ENCODE data around the gene PIK3R5.
"Not testable (repeated sequence)": the region's sequence is repeated elsewhere in the genome, so short reads cannot be mapped to it uniquely, and the experiment has no call there.

PIK3R5 gene

GRCh38 chr17:8872705-8873435 lies 92.6 kb downstream of the PIK3R5 start:
- no peak for FAIRE-seq

DNA sequence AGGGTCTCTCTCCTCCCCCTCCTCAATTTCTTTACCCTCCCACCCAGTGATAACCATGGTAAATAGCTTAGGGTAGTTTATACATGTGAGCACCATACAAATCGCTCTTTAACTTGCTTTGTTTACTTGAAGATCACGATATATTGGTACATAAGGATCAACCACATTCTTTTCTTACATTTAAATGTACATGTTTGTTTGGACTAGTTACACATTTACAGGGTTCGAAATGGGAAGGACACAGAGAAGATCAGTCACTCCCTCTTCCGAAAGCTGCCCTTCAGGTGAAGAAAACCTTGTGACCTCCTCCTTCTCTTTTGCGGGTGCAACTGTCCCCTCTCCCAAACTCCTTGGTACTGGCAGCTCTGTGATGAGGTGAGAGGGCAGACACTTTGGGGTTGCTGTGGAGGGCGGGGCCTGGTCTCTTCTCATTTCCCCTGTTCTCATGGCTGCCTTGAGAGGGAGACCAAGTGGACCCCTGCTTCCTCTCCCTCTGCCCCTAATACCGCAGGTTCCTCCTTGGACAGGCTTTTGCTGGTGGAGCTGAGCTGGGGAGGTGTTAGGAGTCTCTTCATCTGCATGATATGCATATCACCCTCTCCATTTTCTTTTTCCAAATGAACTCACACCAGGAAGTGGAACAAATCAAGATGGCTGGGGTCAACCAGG lies 93.3 kb downstream of the PIK3R5 start:
- FAIRE-seq = no peak

GRCh38 chr17:8871081-8871581 lies 94.4 kb downstream of the PIK3R5 start:
- FAIRE-seq = no peak

DNA sequence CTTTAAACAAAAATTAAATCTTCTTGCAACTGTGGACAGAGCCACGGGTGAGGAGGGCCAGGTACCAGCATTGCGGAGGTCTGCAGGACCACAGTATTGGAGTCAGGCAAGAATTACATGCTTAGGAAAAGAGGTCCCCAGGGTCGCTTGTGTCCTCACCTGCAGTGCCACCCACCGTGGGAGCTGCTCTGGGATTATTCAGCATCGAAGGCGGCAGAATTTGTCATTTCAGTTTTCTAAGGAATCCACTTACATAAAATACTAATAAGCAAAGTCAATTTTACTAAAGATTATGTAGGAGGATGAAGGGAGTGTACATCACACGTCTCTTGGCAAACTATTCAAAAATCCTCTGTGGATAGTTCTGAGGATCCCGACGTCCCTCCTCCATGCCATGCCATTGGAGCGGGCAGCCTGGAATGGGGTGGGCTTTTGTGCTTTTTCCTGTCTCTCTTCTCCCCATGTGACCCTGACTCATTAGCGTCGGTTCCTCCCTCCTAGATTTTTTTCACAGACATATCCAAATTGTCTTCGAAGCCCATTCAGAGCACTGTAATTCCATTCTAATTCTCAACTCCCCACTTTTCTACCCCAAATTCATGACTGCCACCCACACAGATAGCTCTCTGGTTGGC lies 95.0 kb downstream of the PIK3R5 start:
- FAIRE-seq = no peak

DNA sequence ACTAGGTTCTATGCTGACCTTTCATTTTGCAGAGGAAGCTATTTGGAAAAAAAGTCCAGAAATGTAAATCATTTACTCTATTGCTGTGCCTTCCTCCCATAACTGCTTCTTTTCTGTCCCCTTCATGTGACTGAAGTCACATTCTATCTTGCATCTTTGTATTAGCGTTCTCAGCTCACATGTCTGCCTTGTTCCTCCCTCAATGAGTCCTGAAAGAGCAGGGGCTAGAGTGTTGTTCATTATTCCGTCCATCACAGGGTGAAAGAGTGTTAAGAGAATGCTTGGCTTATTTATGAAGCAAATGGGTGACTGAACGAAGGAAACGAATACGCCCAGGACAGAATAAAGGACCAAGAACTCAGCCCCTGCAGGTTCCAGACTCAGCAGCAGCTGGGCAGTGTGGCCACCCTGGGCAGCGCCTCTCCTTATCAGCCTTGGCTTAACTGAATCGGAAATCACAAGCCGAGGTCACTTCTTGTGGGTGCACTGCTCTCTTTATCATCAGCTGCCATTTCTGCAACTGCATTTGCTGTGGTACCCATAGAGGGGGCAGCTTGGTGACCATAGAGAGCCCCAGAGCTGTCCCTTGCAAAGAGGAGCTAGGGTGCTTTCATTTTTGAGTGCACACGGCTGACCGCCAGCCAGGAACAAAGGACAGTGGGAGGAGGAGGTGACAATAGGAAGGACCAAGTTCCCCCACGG lies 96.2 kb downstream of the PIK3R5 start:
- no peak for FAIRE-seq

DNA sequence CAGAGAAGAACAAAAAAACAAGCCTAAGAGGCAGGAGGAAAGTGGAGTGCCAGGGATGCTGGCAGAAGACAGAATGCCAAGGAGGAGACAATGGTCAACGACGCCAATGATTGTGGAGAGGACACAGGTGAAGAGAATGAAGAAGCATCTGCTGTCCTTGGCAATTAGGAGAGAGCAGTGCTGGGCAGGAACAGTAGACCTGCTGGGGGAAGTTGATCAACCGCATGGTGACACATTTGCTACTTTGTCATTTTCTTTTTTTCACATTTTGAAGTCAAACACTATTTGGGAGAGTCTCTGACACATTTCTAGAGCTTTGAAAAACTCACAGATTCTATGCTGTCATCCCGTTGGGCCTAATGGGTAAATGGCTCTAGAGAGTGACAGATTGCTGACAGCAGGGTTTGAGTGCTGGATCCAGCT lies 97.0 kb downstream of the PIK3R5 start:
- no peak for FAIRE-seq

DNA sequence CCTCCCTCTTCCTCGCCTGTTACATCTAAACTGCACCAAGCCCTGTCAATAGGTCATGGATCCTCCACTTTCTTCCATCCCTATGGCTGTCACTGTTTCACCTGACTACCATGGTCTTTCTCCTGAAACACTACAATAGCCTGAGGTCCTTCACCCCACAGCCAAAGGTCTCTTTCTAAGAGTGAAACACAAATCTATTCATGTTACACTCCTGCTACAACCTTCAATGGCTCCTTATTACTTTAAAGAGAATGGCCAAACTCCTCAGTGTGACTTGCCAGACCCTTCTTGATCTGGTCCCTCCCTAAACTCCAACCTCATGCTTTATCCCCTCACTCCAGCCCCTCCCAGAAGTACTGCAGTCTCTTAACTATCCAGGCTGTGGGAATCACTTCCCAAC lies 97.4 kb downstream of the PIK3R5 start:
- no peak for FAIRE-seq

DNA sequence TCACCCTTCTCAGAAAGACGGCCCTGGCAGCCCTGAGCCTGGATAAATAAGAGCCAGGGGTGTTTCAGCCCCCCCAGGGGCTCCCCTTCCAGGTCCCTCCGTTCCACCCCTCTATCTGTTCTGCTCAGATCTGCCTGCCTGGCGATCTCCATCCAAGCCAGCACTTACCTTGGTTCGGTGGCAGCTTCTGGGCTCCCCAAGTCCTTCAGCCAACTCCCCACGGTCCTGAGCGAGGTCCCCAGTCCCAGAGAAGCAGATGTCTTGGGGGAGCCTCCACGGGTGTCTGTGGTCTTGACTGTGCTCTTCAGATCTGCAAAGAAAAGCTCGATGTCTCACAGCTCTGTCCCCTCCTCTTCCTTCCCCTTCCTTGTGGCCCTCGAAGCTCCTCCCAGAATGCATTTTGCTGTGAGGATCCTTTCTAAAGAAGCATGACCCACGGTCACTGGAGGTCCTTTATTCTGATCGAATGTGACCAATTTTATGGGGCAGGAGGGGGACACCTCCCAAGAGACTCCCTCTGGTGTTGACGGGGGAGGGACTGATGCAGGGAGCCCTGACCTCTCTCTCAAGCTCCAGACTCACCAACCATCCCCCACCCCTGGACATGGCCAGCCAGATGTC lies 98.0 kb downstream of the PIK3R5 start, which contains the start of gene PIK3R6:
TSS of gene PIK3R6 (minus strand) at position 314 of the 621 bp plus-strand sequence. CDS start 17,880 bp downstream, outside the sequence.
- FAIRE-seq = no peak

DNA sequence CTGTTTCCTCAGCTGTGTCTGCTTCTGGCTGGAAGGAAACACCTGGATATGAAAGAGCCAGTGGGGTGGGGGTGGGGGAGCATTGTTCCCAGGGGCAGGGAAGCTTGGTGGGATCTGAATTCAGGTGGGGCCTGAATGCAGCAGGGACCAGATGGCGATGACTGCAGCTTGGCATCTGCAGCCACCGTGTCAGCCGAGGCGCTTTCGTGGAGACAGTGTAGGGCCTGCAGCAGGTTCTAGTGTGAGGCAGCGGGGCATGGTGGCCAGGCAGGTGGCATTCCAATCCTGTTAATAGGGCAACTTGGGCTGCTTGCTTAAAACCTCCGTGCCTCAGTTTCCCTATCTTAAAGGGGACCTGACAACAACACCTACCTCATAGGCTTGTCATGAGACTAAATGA lies 99.7 kb downstream of the PIK3R5 start:
- no peak for FAIRE-seq

DNA sequence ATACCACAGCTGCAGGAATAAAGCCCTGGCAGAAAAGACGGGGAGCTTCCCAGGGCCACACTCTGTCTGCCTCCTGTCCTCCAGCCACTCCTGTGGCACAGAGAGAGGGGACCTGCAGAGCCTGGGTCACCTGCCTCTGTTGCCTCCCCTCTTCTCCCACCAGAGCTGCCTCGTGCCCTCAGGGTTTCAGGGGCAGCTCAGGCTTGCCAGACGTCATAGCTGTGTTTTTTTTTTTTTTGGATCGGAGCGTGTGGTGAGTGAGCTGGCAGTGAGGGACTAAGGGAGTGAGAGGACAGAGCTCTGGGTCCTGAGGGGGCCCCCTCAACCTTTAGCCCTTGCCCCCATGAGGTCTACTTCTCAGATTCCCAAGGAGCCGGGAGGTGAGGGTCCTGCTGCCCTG lies 100.1 kb downstream of the PIK3R5 start:
- FAIRE-seq = no peak

DNA sequence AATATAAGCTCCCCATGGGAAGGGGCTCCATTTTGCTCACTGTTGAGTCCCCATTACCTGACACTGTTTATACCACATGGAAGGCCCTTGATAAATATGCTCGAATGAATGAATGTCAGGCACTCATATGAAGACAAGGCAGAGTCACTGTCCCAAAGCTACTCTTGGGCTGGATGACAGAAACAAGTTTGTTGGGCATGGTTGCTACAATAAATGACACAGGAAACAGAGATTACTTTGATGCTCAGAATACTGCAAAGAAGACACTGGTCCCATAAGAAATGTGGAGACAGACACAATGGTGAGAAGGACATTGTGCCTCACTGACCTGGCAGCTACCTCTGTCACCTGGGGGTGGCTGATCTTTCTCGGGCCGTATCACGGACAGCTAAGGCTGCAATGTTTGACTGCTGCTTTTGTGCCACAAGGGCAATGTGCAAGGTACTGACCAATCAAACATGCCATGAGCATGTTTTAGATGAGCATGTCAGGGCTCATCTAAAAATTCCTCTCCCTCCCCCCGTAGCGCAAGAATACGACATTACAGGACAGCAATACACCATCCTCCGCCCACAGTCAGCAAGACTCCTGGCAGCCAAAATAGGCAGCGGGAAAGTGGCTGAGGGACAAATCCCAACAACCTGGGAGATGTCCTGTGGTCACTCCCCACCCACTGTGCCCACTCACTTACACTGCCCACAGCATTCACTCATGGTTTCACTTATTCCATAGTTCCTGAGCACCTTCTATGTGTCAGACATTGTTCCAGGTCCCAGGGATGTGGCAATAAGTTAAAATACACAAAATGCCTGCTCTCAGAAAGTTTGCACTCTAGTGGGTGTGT lies 103.1 kb downstream of the PIK3R5 start:
- FAIRE-seq = no peak

DNA sequence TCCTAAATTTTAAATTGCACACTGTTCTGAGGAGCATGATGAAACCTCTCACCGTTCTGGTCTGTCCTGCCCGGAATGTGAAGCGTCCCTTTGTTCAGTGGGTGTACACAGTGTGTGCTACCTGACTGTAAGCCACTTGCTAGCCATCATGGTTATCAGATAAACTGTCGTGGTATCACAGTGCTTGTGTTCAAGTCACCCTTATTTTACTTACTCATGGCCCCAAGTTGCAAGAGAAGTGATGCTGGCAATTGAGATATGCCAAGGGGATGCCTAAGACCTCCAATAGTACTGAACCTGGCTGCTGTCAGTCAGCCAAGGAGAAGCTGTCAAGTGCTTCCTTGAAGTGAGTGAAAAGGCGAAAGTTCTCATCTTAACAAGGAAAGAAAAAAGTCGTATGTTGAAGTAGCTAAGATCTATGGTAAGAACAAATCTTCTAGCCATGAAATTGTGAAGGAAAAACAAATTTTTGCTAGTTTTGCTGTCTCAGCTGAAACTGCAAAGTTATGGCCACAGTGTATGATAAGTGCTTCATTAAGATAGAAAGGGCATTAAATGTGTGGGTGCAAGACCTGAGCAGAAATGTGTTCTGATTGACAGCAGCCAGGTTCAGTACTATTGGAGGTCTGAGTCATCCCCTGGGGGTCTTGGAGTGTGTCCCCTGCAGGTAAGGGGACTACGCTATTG lies 103.9 kb downstream of the PIK3R5 start:
- FAIRE-seq = no peak

DNA sequence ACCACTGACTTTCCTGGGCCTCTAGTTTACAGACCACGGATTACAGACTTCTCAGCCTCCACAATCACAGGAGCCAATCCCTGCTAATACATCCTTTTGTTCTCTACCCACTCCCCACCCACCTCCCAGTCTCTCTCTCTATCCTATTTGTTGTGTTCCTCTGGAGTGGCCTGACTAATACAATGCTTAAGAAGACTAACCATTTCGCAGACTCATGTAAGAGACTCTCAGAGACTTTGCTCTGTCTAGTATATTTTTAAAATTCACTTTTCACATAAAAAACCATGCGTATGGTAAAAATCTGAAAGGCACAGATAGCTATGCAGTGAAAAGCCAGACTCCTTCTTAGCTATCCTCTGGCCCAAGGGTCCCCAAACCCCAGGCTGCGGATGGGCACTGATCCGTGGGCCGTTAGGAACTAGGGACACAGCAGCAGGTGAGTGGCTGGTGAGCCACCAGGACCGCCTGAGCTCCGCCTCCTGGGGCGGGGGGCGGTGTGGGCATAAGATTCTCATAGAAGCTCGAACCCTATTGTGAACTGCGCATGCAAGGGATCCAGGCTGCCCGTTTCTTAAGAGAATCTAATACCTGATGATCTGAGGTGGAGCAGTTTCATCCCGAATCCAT lies 105.6 kb downstream of the PIK3R5 start:
- no peak for FAIRE-seq

- FAIRE-seq = no peak
These were observed 106.3 kb downstream of the PIK3R5 start for GRCh38 chr17:8859027-8859803.

DNA sequence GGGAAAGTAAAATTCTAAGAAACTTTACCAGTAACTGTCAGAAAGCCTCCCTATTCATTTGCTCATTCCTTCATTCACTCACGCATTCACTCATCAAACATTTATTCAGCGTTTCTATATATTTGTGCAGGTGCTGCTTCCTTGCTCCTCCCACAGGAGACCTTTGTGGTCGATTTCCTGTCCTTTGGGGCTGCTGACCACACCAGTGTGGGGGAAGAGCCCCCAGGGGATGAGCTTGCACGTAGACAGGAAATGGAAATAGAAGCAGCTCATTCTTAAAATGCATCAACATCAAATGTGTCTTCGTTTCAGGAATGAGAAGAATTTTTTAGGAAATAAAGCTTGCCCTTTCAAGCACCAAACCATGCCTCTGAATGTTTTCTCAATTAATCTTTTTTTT lies 107.6 kb downstream of the PIK3R5 start:
- no peak for FAIRE-seq

DNA sequence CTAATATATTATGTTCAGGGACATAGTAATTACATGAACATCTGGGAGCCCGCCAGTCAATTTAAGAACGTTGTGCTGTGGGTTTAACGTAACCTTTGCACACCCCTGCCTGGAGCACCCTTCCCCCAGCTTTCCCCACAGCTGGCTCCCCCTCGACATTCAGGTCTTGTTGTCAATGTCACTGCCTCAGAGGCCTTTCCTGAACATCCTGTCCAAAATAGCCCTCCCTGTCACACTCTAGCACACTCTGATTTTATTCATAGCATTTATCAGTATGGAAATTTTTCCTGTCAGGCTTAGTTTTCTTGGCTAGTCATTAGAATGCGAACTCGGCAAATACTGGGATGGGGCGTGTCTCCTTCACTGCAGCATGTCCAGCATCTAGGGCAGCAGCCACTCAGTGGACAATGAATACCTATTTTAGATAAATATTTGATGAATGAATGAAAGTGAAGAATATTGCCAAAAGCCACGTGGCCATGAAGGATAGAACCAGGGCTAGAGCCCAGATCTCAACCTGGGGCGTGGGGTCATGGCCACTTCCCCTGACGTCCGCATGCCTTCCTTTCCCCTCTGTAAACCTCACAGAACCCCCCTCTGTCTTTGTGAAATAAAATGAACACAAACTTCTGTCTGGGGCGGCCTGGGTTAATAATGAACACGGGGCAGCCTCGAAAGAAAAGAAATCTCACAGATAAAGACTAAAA lies 108.5 kb downstream of the PIK3R5 start:
- FAIRE-seq = no peak

- not testable (repeated sequence) for FAIRE-seq
These were observed 109.3 kb downstream of the PIK3R5 start for GRCh38 chr17:8856205-8856603.

GRCh38 chr17:8855477-8856204 lies 109.9 kb downstream of the PIK3R5 start:
- no peak for FAIRE-seq

Measured in A204.1 (cell line).